Gastroesophageal sphincter (tissue), 3 donors: Measurements from ENCODE around the gene RMI1.

Experiments
- POLR2A ChIP-seq, 2 donors: fragments of 450-650 bp; IDR thresholded peaks; one replicate each; pipeline ENCODE4 v1.6.1; 2017; ENCODE audit warnings: antibody characterized with exemption in 2 of 2, mild to moderate bottlenecking in 2 of 2, moderate library complexity in 1 of 2
- TF ChIP-seq, protein P1 (sequence below), 4 experiments: fragments of 200-600 bp in 2 of 4; fragments of 450-650 bp in 2 of 4; sonication (generic) in 1 of 4; IDR thresholded peaks; one replicate each; pipeline ENCODE4 v1.5.1; 2017 to 2019; ENCODE audit warnings: antibody characterized with exemption in 4 of 4, mild to moderate bottlenecking in 2 of 4, moderate library complexity in 2 of 4

- TF ChIP-seq, protein P1, sequence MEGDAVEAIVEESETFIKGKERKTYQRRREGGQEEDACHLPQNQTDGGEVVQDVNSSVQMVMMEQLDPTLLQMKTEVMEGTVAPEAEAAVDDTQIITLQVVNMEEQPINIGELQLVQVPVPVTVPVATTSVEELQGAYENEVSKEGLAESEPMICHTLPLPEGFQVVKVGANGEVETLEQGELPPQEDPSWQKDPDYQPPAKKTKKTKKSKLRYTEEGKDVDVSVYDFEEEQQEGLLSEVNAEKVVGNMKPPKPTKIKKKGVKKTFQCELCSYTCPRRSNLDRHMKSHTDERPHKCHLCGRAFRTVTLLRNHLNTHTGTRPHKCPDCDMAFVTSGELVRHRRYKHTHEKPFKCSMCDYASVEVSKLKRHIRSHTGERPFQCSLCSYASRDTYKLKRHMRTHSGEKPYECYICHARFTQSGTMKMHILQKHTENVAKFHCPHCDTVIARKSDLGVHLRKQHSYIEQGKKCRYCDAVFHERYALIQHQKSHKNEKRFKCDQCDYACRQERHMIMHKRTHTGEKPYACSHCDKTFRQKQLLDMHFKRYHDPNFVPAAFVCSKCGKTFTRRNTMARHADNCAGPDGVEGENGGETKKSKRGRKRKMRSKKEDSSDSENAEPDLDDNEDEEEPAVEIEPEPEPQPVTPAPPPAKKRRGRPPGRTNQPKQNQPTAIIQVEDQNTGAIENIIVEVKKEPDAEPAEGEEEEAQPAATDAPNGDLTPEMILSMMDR (IDR thresholded peaks at IDR 0.05) = no peak
- no peak for TF ChIP-seq POLR2A (IDR thresholded peaks at IDR 0.05)
Observed at GRCh38 chr9:83930881-83931280, 49.7 kb upstream of the RMI1 start.
